ENCODE measurements around the gene TRAFD1.
"Not testable (repeated sequence)": the region's sequence is repeated elsewhere in the genome, so short reads cannot be mapped to it uniquely, and the experiment has no call there.

Gene TRAFD1

GRCh38 chr12:112125250-112125999, at the start of gene TRAFD1:
Gene TRAFD1 (plus strand): TSS chr12:112125560. CDS start chr12:112130523, 4,963 bp downstream.
- DNase-seq (ENCODE audit: low spot score): peak; percentile 100

GRCh38 chr12:112087055-112087850, 38.1 kb upstream of the TRAFD1 start:
- no peak for DNase-seq (ENCODE audit: low spot score)

- DNase-seq (ENCODE audit: low spot score): no peak
Measured at GRCh38 chr12:112087851-112088250, 37.5 kb upstream of the TRAFD1 start.

GRCh38 chr12:112091563-112091962, 33.8 kb upstream of the TRAFD1 start:
- DNase-seq (ENCODE audit: low spot score): no peak

GRCh38 chr12:112096070-112096469, 29.3 kb upstream of the TRAFD1 start:
- DNase-seq (ENCODE audit: low spot score): no peak

GRCh38 chr12:112096667-112097066, 28.7 kb upstream of the TRAFD1 start:
- peak; percentile 52 for DNase-seq (ENCODE audit: low spot score)

GRCh38 chr12:112097641-112098040, 27.7 kb upstream of the TRAFD1 start:
- DNase-seq (ENCODE audit: low spot score): no peak

GRCh38 chr12:112100500-112100899, 24.9 kb upstream of the TRAFD1 start:
- DNase-seq (ENCODE audit: low spot score): not testable (repeated sequence)

DNA sequence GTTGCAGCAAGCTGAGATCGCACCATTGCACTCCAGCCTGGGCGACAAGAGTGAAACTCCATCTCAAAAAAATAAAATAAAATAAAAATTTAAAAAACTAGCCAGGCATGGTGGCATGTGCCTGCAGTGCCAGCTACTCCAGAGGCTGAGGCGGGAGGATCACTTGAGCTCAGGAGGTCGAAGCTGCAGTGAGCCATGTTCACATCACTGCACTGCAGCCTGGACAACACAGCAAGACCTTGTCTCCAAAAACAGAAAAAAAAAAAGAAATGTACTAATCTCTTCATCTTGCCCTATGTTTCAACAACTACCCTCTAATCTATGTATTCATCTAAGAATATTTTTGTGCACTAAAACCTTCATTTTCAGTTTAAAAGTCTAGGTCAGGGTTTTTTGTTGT, 23.2 kb upstream of the TRAFD1 start:
- no peak for DNase-seq (ENCODE audit: low spot score)

- DNase-seq (ENCODE audit: low spot score): not testable (repeated sequence)
Measured at GRCh38 chr12:112102746-112103145, 22.6 kb upstream of the TRAFD1 start.

DNA sequence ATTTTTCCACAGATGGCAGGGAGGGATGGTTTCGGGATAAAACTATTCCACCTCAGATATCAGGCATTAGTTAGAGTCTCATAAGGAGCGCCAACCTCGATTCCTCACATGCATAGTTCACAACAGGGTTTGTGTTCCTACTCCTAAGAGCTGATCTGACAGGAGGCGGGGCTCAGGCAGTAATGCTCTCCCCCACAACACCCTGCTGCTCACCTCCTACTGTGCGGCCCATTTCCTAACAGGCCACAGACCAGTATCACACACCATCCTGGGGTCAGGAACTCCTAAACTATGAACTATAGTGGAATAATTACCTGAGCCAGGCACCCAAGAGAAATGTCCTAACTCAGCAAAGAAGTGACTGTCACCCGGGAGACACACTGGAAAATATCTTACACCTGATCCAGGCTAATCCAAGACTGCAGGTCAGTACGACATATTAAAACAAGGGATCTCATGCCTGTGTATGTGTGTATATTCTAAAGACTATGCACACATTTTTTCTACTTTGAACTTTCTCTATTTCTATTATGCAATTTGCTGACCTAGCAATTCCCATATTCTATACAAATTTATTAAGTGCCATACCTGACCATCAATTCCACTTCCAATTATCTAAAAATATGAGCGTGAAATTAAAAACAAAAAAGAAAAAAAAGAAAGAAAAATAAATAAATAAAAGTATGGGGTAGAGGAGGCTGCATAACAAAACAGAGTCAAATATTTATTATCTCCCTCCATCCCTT, 21.4 kb upstream of the TRAFD1 start:
- DNase-seq (ENCODE audit: low spot score): no peak

- DNase-seq (ENCODE audit: low spot score): no peak
Measured at GRCh38 chr12:112105891-112106290, 19.5 kb upstream of the TRAFD1 start.

DNA sequence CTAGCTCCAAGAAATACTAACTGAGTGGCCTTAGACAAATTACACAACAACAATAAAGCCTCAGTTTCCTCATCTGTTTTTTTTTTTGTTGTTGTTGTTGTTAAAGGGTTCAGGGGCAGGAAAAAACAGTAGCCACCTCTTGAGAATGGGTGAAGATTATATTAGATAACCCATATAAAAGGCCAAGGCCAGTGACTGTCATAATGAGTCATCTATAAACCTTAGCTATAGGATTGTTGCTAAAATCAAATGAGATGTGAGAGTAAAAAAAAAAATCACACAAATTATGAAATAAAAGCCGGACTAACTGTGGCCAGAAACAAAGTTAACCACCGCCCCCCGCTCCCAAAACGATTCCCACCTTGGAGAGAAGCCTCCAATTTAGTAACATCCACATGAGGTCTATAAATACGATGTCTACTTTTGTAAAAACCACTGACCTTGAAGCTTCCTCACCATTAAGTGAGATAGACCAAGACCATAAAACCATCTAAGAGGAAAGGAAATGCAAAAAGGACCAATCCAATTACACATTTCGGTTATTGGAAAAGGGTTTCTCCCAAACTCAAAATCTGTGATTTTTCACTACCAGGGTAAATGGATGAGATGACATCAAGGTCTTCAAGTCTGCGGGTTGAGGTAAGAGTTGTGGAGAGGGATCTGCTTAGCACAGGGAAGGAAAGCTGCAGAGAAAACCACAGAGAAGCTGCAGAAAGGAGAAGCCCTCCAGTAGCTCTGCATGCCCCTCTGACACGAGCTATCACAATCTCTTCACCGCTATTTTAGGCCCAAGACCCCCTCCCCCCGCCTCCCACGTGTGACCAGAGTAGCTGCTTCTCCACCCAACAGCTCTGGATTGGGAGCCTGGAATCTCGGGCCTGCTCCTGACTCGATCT, 17.8 kb upstream of the TRAFD1 start:
- DNase-seq (ENCODE audit: low spot score): peak; percentile 43

GRCh38 chr12:112108202-112109079, 16.9 kb upstream of the TRAFD1 start, which contains the start of gene NAA25:
Gene NAA25 (minus strand): TSS chr12:112108783. CDS start chr12:112108773, 10 bp downstream.
- DNase-seq (ENCODE audit: low spot score): peak; percentile 96

DNA sequence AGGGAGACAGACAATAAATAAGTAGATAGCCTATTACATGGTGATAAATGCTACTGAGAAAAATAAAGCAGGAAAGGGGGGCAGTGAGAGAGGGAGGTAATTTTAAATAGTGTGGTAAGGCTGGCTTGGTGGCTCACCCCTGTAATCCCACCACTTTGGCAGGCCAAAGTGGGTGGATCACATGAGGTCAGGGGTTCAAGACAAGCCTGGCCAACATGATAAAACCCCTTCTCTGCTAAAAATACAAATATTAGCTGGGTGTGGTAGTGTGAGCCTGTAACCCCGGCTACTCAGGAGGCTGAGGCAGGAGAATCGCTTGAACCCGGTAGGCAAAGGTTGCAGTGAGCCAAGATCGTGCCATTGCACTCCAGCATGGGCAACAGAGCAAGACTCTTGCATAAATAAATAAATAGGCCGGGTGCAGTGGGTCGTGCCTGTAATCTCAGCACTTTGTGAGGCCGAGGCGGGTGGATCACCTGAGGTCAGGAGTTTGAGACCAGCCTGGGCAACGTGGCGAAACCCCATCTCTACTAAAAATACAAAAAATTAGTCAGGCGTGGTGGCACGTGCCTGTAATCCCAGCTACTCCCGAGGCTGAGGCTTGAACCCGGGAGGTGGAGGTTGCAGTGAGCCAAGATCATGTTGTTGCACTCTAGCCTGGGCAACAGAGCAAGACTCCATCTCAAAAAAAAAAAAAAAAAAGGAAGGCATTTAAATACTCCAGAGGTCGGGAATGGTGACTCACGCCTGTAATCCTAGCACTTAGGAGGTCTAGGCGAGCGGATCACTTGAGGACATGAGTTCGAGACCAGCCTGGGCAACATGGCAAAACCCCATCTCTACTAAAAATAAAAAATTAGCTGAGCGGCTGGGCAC, 14.3 kb upstream of the TRAFD1 start:
- not testable (repeated sequence) for DNase-seq (ENCODE audit: low spot score)

GRCh38 chr12:112111931-112112330, 13.4 kb upstream of the TRAFD1 start:
- no peak for DNase-seq (ENCODE audit: low spot score)

DNA sequence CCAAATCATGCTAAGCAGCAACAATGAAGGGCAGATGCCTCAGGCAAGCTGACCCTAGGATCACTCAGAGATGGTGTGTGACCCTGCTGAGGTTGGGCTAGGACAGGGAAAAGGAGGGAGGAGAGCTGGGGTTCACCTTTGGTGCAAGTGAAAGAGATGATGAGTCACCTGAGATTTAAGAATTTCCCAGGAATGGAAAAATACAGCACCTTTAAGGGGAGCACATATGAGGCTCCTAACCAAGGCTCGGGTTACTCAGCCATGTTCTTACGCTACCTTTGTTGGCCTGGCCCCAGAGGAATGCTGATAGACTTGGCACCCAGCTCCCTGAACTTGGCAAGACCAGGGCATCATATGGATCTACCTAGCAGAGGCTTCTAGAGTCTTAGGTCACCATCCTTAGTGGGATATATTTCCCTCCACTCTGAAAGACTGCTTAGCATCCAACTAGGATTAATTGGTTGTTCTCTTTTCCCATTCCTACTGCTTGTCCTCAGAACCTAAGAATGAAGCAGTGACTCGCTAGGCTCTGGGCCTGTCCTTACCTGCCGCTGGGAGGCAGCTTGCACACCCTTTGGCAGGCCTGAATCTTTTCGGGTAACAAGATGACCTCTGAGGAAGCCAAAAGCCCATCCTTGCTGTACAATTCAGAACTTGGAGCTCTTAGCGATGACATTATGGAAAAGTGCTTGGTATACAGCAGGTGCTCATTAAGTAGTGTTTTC, 12.8 kb upstream of the TRAFD1 start:
- DNase-seq (ENCODE audit: low spot score): no peak

GRCh38 chr12:112115259-112116045, 9.9 kb upstream of the TRAFD1 start:
- no peak for DNase-seq (ENCODE audit: low spot score)
